WTC11 (cell line): ENCODE data around the gene ITK.

Experiments used
- AR ChIP-seq: fragments of 250-450 bp; sonication (Bioruptor Pico); IDR thresholded peaks from 2 replicates; pipeline ENCODE4 v1.9.0; 2021; ENCODE audit warnings: mild to moderate bottlenecking
- ATF3 ChIP-seq: sonication (generic); formaldehyde crosslinking; conservative IDR thresholded peaks from 2 replicates; pipeline ENCODE4 v1.8.1; 2022; ENCODE audit warnings: mild to moderate bottlenecking, missing genetic modification reagents
- CTCF ChIP-seq: fragments of 200-600 bp; IDR thresholded peaks from 2 replicates; pipeline ENCODE4 v1.8.0; 2022; ENCODE audit warnings: antibody characterized with exemption
- E2F5 ChIP-seq: sonication (generic); formaldehyde crosslinking; IDR thresholded peaks from 2 replicates; pipeline ENCODE4 v1.8.1; 2022; ENCODE audit warnings: mild to moderate bottlenecking, moderate library complexity, missing genetic modification reagents
- FOXJ3 ChIP-seq: sonication (generic); formaldehyde crosslinking; IDR thresholded peaks from 2 replicates; pipeline ENCODE4 v1.9.0; 2021; ENCODE audit warnings: missing genetic modification reagents, mild to moderate bottlenecking, borderline replicate concordance
- FOXP1 ChIP-seq: sonication (generic); formaldehyde crosslinking; IDR thresholded peaks from 2 replicates; pipeline ENCODE4 v1.8.0; 2022; ENCODE audit warnings: missing genetic modification reagents, mild to moderate bottlenecking, moderate library complexity, borderline replicate concordance
- FOXP4 ChIP-seq: sonication (generic); formaldehyde crosslinking; IDR thresholded peaks from 2 replicates; pipeline ENCODE4 v1.8.0; 2022; ENCODE audit warnings: mild to moderate bottlenecking, missing genetic modification reagents
- NR1H2 ChIP-seq: sonication (generic); formaldehyde crosslinking; IDR thresholded peaks from 2 replicates; pipeline ENCODE4 v1.9.0; 2021; ENCODE audit warnings: mild to moderate bottlenecking, moderate library complexity, missing genetic modification reagents
- NR2C2 ChIP-seq: sonication (generic); formaldehyde crosslinking; IDR thresholded peaks from 2 replicates; pipeline ENCODE4 v1.8.0; 2022; ENCODE audit warnings: mild to moderate bottlenecking, missing genetic modification reagents
- PREB ChIP-seq: sonication (generic); formaldehyde crosslinking; IDR thresholded peaks from 2 replicates; pipeline ENCODE4 v1.8.1; 2022; ENCODE audit warnings: mild to moderate bottlenecking, missing genetic modification reagents, moderate library complexity, borderline replicate concordance
- SP1 ChIP-seq: sonication (generic); formaldehyde crosslinking; conservative IDR thresholded peaks from 2 replicates; pipeline ENCODE4 v1.8.1; 2022; ENCODE audit warnings: missing genetic modification reagents
- TEAD1 ChIP-seq: sonication (generic); formaldehyde crosslinking; IDR thresholded peaks from 2 replicates; pipeline ENCODE4 v1.8.0; 2022; ENCODE audit warnings: mild to moderate bottlenecking, missing genetic modification reagents
- ZSCAN18 ChIP-seq: fragments of 250-450 bp; sonication (Bioruptor Pico); IDR thresholded peaks from 2 replicates; pipeline ENCODE4 v2.1.2; 2022; ENCODE audit warnings: mild to moderate bottlenecking, moderate library complexity

- TF ChIP-seq CTCF (no peak), PREB (no peak), FOXJ3 (CRISPR knock-in tag) (no peak), SP1 (no peak), ZSCAN18 (CRISPR knock-in tag) (no peak), AR (CRISPR knock-in tag) (no peak), E2F5 (CRISPR knock-in tag) (no peak), FOXP1 (CRISPR knock-in tag) (no peak), FOXP4 (CRISPR knock-in tag) (no peak), ATF3 (CRISPR knock-in tag) (no peak), TEAD1 (no peak), NR2C2 (no peak), NR1H2 (CRISPR knock-in tag) (no peak)
Observed at GRCh38 chr5:157283434-157283833, 102.8 kb downstream of the ITK start.
